MG63 (cell line): ENCODE data around the gene SDK1. TPM values are rescaled to one million over a fixed set of nuclear protein-coding genes. Genes with fewer than 3 reads are reported as not detected.

Experiments used
- DNase-seq: peaks from one replicate; pipeline ENCODE4 v3.0.0-alpha.2; 2020
- H3K27me3 ChIP-seq: fragments of 250-450 bp; sonication (Bioruptor Pico); 2 replicates; pipeline ENCODE4 v1.5.1; 2020; ENCODE audit warnings: mild to moderate bottlenecking, moderate library complexity
- H3K36me3 ChIP-seq: fragments of 250-450 bp; sonication (Bioruptor Pico); 2 replicates; pipeline ENCODE4 v1.5.1; 2020; ENCODE audit warnings: mild to moderate bottlenecking, moderate library complexity
- H3K4me3 ChIP-seq: fragments of 250-450 bp; sonication (Bioruptor Pico); 2 replicates; pipeline ENCODE4 v1.5.1; 2020; ENCODE audit warnings: mild to moderate bottlenecking, moderate library complexity
- H3K9me3 ChIP-seq: fragments of 250-450 bp; sonication (Bioruptor Pico); 2 replicates; pipeline ENCODE4 v1.5.1; 2020; ENCODE audit warnings: mild to moderate bottlenecking, moderate library complexity
- total RNA-seq: library from RNA; depleted of rRNA; stranded (reverse); fragments of >200 nt; shearing (Covaris generic); gene quantifications from 2 replicates; pipeline ENCODE4 v1.2.3, GENCODE V29; 2014; ENCODE audit warnings: low replicate concordance

SDK1 gene
- total RNA-seq, 1 experiment from 2014 or later, result 1.1 TPM

DNA sequence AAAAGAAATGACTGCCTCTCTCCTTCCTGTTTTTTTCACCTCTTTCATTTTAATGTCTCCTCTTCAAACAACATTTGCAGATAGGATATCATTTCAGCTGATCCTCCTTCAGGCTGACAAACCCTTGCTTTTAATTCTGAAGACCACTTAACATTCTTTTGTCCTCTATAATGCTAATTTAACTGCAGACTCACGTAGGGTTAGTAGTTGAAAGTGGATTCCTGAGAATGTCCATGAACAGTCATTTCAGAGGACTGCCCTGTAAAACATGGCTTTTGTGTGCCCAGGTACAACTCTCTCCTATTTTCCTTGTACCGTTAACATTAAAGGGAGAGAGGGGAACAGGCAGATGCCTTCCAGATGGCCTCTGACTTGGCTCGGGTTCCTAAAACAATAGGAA is 524.4 kb downstream of the SDK1 start:
- no peaks in the 10 kb centered on the region for H3K27me3 ChIP-seq
- no peak for DNase-seq
- H3K9me3 ChIP-seq, result no peaks in the 10 kb centered on the region
- H3K36me3 ChIP-seq, result no peaks in the 10 kb centered on the region
- no peak overlapping the region for H3K4me3 ChIP-seq

DNA sequence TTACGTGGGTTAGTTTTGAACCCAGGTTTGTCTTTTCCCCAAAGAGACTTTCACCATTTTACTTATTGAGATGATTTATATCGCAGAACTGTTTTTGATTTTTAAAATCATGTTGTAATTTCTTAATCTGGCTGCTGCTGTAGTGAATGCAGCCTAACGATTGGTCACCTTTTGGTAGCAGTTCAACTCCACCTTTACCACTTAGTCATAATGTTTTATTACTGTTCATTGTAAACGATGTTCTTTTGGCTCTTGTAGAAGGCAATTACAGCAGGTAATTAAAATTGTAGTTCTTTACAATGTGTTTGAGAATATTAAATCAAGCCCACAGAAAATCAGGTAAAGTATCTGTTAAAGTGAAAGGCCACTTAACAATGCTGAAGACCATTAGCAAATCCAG is 531.1 kb downstream of the SDK1 start:
- DNase-seq, result no peak
- H3K9me3 ChIP-seq, result no peaks in the 10 kb centered on the region
- H3K4me3 ChIP-seq, result no peak overlapping the region
- H3K36me3 ChIP-seq, result no peaks in the 10 kb centered on the region
- H3K27me3 ChIP-seq, result no peaks in the 10 kb centered on the region

DNA sequence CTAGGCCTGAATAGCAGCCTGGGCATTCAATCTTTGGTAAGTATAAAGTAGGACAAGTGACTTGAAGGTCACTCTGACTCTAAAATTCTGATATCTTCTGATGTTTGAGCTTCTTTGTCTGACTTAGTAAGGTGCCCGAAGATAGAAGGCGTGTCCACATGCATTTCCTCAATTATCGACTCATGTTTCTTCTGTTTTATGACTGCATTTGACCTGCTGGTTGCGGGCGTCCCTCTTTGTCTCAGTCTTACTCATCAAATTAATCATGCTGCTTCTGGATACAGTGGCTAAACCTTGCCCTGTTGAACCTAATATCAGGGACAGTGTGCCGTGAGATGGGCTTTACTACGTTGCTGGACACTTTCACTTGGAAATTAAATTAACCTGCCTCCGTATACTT is 534.1 kb downstream of the SDK1 start:
- Histone ChIP-seq H3K36me3 (no peaks in the 10 kb centered on the region), H3K4me3 (no peak overlapping the region), H3K9me3 (no peaks in the 10 kb centered on the region), H3K27me3 (no peaks in the 10 kb centered on the region)
- no peak for DNase-seq

DNA sequence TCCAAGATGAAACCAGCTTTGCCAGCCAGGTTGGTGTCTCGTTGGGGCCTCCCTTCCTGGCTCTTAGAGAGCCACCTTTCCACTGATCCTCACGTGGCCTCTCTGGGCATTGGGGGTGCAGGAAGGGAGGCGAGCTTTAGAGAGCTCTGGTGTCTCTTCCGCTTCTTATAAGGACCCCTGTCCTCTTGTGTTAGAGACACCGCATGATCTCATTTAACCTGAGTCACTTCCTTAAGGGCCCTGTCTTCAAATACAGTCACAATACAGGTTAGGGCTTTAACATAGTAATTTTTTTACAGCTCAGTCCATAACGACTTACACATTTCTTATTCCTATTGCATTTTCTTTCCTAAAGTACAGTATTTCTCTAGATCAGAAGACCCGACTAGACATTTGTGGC is 535.8 kb downstream of the SDK1 start:
- no peak for DNase-seq
- no peaks in the 10 kb centered on the region for H3K36me3 ChIP-seq
- no peaks in the 10 kb centered on the region for H3K9me3 ChIP-seq
- no peaks in the 10 kb centered on the region for H3K27me3 ChIP-seq
- H3K4me3 ChIP-seq, result no peak overlapping the region

DNA sequence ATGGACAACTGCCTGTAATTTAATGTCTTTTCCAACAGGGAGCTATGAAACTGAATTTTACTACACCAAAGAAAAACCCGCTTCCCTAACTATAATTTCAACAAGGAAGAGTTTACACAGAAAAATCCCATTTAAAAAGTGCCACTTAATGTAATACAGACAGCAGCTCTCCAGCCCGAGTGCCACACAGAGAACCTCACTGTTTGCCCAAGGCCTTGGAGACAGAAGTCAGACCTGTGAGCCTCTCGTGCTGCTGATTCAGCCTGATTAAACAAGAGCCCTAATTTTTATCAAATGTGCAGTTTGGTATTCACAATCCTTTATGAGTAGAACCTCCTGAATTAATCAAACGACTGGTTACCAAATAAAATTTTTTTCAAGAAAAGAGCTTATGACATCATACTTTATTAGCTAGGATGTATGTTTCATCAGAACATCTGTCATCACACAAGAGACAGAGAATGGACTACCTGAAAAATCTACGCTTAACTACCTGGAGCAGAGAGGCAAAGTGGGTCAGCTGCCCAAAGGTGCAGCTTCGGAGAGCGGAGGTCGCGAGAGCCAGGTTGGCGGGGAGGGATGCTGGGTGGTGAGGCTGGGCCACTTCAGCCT is 543.6 kb downstream of the SDK1 start:
- Histone ChIP-seq H3K4me3 (no peak overlapping the region), H3K27me3 (no peaks in the 10 kb centered on the region), H3K9me3 (no peaks in the 10 kb centered on the region), H3K36me3 (no peaks in the 10 kb centered on the region)
- DNase-seq, result no peak

DNA sequence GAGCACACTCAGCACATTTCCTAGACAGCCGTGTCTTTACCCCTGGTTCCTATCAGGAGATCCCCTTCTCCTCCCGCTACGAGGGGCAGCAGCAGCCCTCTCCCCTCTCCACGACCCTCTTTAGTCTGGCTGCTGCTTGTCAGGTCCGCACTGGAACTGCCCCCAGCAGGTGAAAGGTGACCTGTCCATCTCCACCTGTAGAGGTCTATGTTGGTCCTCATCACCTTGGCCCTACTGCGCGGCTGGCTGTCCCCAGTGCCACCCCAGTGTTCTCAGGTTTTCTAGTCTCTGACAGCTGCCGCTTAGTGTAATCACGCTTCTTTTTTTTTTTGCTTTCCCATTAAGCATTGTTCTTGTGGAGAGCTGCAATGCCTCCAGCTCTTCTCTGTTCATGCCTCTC is 545.7 kb downstream of the SDK1 start:
- Histone ChIP-seq H3K27me3 (no peaks in the 10 kb centered on the region), H3K9me3 (no peaks in the 10 kb centered on the region), H3K4me3 (no peak overlapping the region), H3K36me3 (no peaks in the 10 kb centered on the region)
- DNase-seq, result no peak

DNA sequence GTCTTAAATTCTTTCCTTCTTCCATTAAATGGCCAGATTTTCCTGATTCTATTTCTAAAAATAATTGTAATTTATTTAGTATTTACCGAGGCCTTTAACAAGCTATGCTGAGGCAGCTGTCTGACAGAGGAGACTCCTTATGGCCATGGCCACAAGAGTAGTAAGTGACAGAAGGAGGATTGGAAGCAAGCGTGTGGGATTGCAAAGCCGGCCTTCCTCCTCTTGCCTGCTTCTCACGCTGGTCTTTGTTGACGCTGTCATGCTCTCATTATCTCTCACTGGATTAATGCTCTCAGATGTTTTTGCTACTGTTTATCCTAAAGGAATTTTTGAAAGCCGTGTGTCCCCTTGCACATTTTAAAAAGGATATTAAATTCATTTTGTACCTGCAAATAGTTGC is 546.3 kb downstream of the SDK1 start:
- no peak overlapping the region for H3K4me3 ChIP-seq

DNA sequence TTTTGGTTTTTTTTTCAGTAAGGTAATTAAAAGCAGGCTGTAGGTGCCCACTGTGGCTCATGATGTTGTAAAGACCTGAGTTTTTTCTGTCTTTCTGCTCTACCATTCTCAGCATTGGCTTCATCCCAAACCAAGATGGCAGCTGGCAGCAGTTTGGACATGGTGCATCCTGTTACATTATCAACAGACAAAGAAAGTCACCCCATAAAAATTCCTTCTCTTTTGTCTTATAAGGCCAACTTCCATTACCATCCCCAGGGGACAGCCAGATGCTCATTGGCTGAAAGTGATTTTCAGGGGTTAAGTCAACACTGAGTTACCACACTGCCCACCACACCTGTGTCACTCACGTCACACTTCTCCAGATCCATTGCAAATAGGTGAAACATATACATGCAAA is 558.4 kb downstream of the SDK1 start:
- H3K9me3 ChIP-seq, result no peaks in the 10 kb centered on the region
- no peak for DNase-seq
- no peaks in the 10 kb centered on the region for H3K36me3 ChIP-seq
- no peaks in the 10 kb centered on the region for H3K27me3 ChIP-seq
- H3K4me3 ChIP-seq, result no peak overlapping the region

More for the DNA sequence above, 546.3 kb downstream of the SDK1 start:
- DNase-seq, result no peak
- no peaks in the 10 kb centered on the region for H3K27me3 ChIP-seq
- H3K36me3 ChIP-seq, result no peaks in the 10 kb centered on the region
- H3K9me3 ChIP-seq, result no peaks in the 10 kb centered on the region

DNA sequence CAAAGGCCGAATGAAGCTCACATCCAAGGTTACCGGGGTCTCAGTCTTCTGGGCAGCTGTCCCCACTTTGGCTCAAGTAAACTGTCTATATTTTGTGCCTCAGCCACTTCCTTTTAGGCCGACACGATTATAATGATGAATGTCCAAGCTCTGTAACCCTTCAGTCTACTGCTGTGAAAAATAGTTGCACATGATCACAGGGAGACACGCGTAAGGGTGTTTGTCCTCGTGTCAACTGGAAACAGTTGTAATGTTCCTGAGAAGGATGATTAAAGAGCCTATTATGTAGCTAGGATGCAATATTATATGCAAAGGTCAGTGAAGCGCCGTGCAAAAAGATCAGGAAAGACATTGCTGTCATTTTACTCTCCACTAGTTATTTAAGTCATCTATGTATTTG is 559.9 kb downstream of the SDK1 start:
- Histone ChIP-seq H3K36me3 (no peaks in the 10 kb centered on the region), H3K4me3 (no peak overlapping the region), H3K9me3 (no peaks in the 10 kb centered on the region), H3K27me3 (no peaks in the 10 kb centered on the region)
- DNase-seq, result no peak

DNA sequence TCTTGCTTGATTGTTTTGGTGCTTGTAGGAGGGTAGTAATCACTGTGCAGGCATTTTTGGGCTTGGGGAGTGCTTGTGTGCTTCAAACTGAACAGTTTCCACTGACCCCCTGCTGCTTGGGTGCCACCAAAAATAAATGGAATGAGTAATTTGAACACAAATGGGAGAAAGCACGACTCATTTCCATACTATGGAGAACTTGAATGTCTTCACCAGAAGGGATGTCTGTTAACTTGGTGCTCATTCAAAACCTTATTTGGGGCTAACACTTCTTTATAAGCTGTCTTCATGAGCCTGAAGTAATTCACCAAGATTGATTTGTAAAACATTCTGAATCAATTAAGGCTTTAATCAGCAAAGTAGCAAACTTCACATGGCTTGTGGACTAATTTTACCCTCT is 560.3 kb downstream of the SDK1 start:
- no peak for DNase-seq
- Histone ChIP-seq H3K9me3 (no peaks in the 10 kb centered on the region), H3K27me3 (no peaks in the 10 kb centered on the region), H3K4me3 (no peak overlapping the region), H3K36me3 (no peaks in the 10 kb centered on the region)

DNA sequence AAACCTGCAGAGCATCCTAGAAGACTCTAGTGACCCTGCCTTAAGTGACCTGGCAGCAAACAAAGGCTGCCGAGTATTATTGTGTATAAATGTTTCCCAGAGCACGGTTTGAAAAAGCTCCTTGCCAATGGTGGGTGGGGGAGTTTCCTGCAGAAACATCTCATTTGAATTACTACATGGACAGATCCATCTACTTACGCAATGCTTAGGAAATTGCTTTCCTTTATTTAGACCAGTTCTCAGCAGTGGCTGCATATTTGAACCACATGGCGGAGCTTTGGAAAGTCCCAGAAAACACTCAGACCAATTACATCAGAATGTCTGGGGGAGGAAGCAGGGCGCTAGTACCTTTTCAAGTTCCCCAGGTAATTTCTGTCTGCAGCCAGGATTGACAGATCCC is 560.9 kb downstream of the SDK1 start:
- no peaks in the 10 kb centered on the region for H3K27me3 ChIP-seq
- no peak for DNase-seq

DNA sequence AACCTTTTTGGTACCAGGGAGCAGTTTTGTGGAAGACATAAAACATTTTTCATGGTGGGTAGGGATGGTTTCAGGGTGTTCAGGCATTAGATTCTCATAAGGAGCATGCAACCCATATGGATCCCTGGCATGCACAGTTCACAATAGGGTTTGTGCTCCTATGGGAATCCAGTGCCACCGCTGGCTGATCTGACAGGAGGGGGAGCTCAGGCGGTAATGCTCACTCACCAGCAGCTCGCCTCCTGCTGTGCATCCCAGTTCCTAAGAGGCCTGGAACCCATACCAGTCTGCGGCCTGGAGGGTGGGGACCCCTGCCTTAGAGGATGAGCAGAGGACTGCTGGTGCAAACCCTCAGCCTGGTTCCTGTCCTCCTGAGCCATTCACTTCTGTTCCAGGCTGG is 561.7 kb downstream of the SDK1 start:
- Histone ChIP-seq H3K9me3 (no peaks in the 10 kb centered on the region), H3K4me3 (no peak overlapping the region), H3K27me3 (no peaks in the 10 kb centered on the region), H3K36me3 (no peaks in the 10 kb centered on the region)
- DNase-seq, result no peak

More for the DNA sequence above, 560.9 kb downstream of the SDK1 start:
- Histone ChIP-seq H3K36me3 (no peaks in the 10 kb centered on the region), H3K9me3 (no peaks in the 10 kb centered on the region), H3K4me3 (no peak overlapping the region)

DNA sequence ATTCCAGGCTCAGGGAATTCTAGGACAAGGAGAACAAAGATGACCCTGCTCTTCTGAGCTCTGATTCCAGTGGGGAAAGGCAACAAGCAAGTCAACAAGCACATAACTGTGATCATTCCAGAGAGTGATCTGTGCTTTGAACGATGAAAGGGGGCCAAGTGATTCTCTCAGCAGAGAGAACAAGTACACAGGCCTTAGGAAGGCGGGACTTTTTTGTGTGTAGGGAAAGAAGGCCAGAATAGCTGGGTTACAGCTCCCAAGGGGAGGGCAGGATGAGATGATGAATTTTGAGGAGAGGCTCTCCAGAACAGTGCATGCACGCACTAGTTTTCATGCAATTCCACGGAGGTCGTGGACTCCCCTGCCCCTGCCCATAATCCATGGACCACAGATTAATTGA is 565.2 kb downstream of the SDK1 start:
- no peaks in the 10 kb centered on the region for H3K27me3 ChIP-seq
- DNase-seq, result no peak
- H3K9me3 ChIP-seq, result no peaks in the 10 kb centered on the region

DNA sequence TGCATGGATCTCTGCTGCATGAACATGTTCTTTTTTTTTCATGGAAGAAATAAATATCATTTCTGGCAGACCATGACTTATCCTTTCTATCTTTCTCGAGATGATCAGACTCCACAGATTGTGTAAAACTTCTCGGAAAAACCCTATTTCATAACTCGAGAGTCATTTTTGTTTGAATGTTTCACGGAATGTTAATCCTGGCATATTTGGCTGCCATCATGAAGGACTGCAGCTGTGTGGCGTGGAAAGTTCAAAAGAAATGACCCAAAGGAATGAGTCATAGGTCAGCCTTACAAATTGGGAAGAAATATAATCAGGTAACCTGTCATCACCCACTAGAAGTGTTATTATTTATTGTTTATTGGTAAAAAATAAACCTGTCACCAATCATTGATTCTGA is 566.8 kb downstream of the SDK1 start:
- H3K27me3 ChIP-seq, result no peaks in the 10 kb centered on the region
- no peak for DNase-seq
- H3K36me3 ChIP-seq, result no peaks in the 10 kb centered on the region
- no peak overlapping the region for H3K4me3 ChIP-seq
- H3K9me3 ChIP-seq, result no peaks in the 10 kb centered on the region

More for the DNA sequence above, 565.2 kb downstream of the SDK1 start:
- no peak overlapping the region for H3K4me3 ChIP-seq
- H3K36me3 ChIP-seq, result no peaks in the 10 kb centered on the region

DNA sequence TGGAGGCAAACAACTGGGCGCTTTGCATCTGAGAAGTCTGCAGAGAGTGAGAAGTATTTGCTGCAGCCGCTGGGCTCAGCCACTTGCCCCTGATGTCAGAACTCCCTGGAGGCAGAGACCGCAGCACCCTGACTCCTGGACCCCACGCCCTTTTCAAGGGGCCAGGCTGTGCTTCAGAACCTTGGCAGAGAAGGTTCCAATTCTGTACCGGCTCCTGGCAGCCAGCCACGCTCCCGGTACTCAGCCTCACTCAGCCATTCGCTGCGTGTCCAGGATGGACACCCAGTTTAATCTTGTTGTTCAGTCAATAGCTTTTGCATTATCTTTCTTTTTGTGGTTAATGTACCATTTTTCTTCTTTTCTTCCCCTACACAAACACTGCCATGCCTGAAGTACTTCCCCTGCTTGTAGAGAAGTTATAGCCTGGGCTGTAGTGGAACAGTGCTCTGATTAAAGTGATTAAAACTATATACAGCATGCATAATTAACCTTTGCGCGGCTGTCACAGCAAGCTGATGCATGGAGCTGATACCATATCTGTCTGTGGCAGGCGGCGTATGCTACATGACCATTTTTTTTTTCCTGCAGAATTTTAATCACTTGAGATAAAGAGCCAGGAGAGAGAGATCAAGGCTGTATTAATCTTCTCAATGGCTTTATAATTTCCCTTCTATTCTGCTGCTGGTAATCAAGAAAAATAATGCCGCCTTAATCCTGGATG is 578.5 kb downstream of the SDK1 start:
- Histone ChIP-seq H3K27me3 (no peaks in the 10 kb centered on the region), H3K9me3 (no peaks in the 10 kb centered on the region), H3K4me3 (no peak overlapping the region), H3K36me3 (no peaks in the 10 kb centered on the region)
- no peak for DNase-seq

DNA sequence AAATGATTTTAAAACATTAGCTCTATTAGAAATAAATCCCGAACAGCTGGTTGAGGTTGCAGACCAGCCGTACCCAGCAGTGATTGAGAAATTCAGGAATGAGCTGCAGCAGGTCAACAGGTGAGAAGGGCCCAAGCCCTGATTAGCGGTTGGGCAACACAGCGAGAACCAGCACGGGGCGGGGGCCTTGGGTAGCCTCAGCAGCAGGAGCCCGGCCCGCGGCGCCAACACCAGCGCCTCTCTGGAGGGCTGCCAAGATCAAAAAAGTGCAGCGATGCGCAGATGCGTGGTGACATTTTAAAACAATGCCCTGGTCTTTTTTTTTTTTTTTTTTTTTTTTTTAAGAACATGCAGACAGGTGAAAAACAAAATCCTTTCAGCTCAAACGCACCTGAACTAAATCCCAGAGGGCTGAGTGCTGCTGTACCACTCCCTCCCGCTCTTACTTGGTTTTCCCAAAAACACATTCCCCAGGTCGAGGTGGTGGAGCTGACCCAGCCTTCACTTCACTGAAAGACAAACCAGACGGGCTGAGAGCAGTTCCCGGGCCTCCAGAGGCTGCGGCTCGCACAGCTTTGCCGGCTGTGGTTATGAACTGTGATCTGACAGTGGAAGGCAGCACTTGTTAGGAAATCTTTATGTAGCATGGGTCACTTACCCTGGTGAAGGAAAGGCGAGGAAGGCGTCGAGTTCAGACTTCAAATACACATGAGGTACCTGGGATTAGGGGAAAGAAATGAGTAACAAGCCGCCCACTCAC is 579.4 kb downstream of the SDK1 start:
- H3K9me3 ChIP-seq, result no peaks in the 10 kb centered on the region
- no peaks in the 10 kb centered on the region for H3K36me3 ChIP-seq
- no peak for DNase-seq
- no peaks in the 10 kb centered on the region for H3K27me3 ChIP-seq
- no peak overlapping the region for H3K4me3 ChIP-seq

DNA sequence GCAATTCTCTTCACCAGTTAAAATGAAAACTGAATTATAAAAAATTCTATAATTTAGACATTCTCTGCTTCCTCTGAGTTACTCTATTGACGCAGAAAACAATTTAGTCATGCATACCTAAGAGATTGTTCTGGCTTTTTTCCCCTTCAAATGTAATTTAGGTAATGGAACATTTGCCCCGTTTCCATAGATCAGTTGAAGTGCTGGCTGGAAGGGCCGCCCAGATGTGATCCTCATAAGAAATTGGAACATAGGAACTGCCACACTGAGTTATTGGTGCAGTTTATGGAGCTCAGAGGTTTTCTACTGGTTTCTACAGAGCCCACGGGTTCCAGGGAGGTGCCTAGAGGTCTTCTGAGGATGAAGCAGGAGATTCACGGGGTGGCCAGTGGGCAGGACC is 581.7 kb downstream of the SDK1 start:
- Histone ChIP-seq H3K4me3 (no peak overlapping the region), H3K36me3 (no peaks in the 10 kb centered on the region), H3K27me3 (no peaks in the 10 kb centered on the region), H3K9me3 (no peaks in the 10 kb centered on the region)
- no peak for DNase-seq

DNA sequence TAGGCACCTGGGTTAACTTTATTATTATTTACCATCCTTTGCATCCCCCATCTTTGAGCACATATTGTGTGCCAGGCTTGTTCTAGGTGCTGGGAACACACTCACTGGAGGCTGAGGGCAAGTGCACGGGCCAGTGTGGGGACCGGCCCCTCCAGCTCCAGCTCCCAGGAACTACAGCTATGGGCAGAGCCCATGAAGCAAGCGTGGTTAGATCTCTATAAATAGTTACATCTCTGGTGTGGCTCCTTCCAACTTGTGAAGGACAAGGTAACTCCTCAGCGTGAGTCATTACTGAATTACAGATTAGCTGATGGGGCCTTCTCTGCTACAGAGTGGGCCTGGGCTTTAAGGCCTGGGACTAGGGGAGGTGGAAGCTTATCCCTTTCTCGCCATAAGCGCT is 583.5 kb downstream of the SDK1 start:
- H3K36me3 ChIP-seq, result no peaks in the 10 kb centered on the region
- no peaks in the 10 kb centered on the region for H3K27me3 ChIP-seq
- H3K9me3 ChIP-seq, result no peaks in the 10 kb centered on the region
- H3K4me3 ChIP-seq, result no peak overlapping the region
- DNase-seq, result no peak
